OCI-LY1 (cell line): ENCODE measurements around the gene CSMD2.

Experiments
- H2AFZ ChIP-seq: fragments of 200-600 bp; sonication (generic), shearing (Covaris generic); 2 replicates; pipeline ENCODE4 v1.6.0; 2014; ENCODE audit warnings: antibody characterized with exemption, mild to moderate bottlenecking, low read length
- H3F3A ChIP-seq: fragments of 200-600 bp; sonication (generic), shearing (Covaris generic); 2 replicates; pipeline ENCODE4 v1.6.0; 2014; ENCODE audit warnings: mild to moderate bottlenecking, antibody characterized with exemption, low read length, moderate library complexity; ENCODE audit not compliant: insufficient read depth
- H3K27ac ChIP-seq: fragments of 200-600 bp; sonication (generic); 2 replicates; pipeline ENCODE4 v1.5.1; 2014; ENCODE audit warnings: low read length, mixed run types, mild to moderate bottlenecking, low read depth; ENCODE audit not compliant: poor library complexity, severe bottlenecking
- H3K27me3 ChIP-seq: fragments of 200-600 bp; sonication (generic); 2 replicates; pipeline ENCODE4 v1.6.0; 2014; ENCODE audit warnings: antibody characterized with exemption, mild to moderate bottlenecking, low read length, moderate library complexity; ENCODE audit not compliant: insufficient read depth
- H3K36me3 ChIP-seq: fragments of 200-600 bp; sonication (generic); 2 replicates; pipeline ENCODE4 v1.6.1; 2014; ENCODE audit warnings: mild to moderate bottlenecking, antibody characterized with exemption, low read length, moderate library complexity, mixed read lengths; ENCODE audit not compliant: insufficient read depth
- H3K4me1 ChIP-seq: fragments of 200-600 bp; sonication (generic); 2 replicates; pipeline ENCODE4 v1.5.1; 2014; ENCODE audit warnings: mild to moderate bottlenecking, low read length, moderate library complexity; ENCODE audit not compliant: insufficient read depth, severe bottlenecking
- H3K4me2 ChIP-seq: fragments of 200-600 bp; sonication (generic), shearing (Covaris generic); 2 replicates; pipeline ENCODE4 v1.6.1; 2014; ENCODE audit warnings: low read length
- H3K4me3 ChIP-seq: fragments of 200-600 bp; sonication (generic); 2 replicates; pipeline ENCODE4 v1.5.1; 2014; ENCODE audit warnings: low read length, low read depth, mild to moderate bottlenecking, mixed read lengths; ENCODE audit not compliant: poor library complexity, severe bottlenecking
- H3K79me2 ChIP-seq: fragments of 200-600 bp; shearing (Covaris generic); 2 replicates; pipeline ENCODE4 v1.6.1; 2016; ENCODE audit warnings: mixed run types, low read length, mixed read lengths; ENCODE audit not compliant: insufficient read depth
- H3K9ac ChIP-seq: fragments of 200-600 bp; sonication (generic), shearing (Covaris generic); 2 replicates; pipeline ENCODE4 v1.6.1; 2014; ENCODE audit warnings: mild to moderate bottlenecking, low read length, mixed read lengths
- H3K9me2 ChIP-seq: fragments of 200-600 bp; sonication (generic), shearing (Covaris generic); 2 replicates; pipeline ENCODE4 v1.6.1; 2014; ENCODE audit warnings: low read depth, mild to moderate bottlenecking, low read length, mixed read lengths
- H3K9me3 ChIP-seq: fragments of 200-600 bp; shearing (Covaris generic); 2 replicates; pipeline ENCODE4 v1.6.1; 2014; ENCODE audit warnings: low read length, mixed read lengths
- H4K20me1 ChIP-seq: fragments of 200-600 bp; sonication (generic), shearing (Covaris generic); 2 replicates; pipeline ENCODE4 v1.6.0; 2016; ENCODE audit warnings: mild to moderate bottlenecking, low read length; ENCODE audit not compliant: insufficient read depth
- EZH2 ChIP-seq: fragments of 200-600 bp; sonication (generic), shearing (Covaris generic); IDR thresholded peaks from 2 replicates; pipeline ENCODE4 v1.8.0; 2017; ENCODE audit warnings: borderline replicate concordance, mixed run types, mild to moderate bottlenecking, antibody characterized with exemption, low read length, moderate library complexity, mixed read lengths
- TF ChIP-seq, protein P1 (sequence below): fragments of 200-600 bp; sonication (generic), shearing (Covaris generic); IDR thresholded peaks from 2 replicates; pipeline ENCODE4 v1.5.1; 2017; ENCODE audit warnings: mild to moderate bottlenecking, antibody characterized with exemption, low read length, moderate library complexity, mixed read lengths

CSMD2 gene

GRCh38 chr1:33797849-33798248 lies 367.2 kb downstream of the CSMD2 start:
- H2AFZ ChIP-seq: no peak overlapping the region
- H3K4me2 ChIP-seq: no peak overlapping the region
- H3K4me3 ChIP-seq: no peak overlapping the region
- no peaks in the 10 kb centered on the region for H3F3A ChIP-seq
- no peaks in the 10 kb centered on the region for H3K36me3 ChIP-seq
- no peaks in the 10 kb centered on the region for H4K20me1 ChIP-seq
- H3K9me3 ChIP-seq: no peaks in the 10 kb centered on the region
- no peak overlapping the region for H3K27ac ChIP-seq
- TF ChIP-seq, protein P1, sequence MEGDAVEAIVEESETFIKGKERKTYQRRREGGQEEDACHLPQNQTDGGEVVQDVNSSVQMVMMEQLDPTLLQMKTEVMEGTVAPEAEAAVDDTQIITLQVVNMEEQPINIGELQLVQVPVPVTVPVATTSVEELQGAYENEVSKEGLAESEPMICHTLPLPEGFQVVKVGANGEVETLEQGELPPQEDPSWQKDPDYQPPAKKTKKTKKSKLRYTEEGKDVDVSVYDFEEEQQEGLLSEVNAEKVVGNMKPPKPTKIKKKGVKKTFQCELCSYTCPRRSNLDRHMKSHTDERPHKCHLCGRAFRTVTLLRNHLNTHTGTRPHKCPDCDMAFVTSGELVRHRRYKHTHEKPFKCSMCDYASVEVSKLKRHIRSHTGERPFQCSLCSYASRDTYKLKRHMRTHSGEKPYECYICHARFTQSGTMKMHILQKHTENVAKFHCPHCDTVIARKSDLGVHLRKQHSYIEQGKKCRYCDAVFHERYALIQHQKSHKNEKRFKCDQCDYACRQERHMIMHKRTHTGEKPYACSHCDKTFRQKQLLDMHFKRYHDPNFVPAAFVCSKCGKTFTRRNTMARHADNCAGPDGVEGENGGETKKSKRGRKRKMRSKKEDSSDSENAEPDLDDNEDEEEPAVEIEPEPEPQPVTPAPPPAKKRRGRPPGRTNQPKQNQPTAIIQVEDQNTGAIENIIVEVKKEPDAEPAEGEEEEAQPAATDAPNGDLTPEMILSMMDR: no peak
- TF ChIP-seq EZH2: no peak
- no peaks in the 10 kb centered on the region for H3K27me3 ChIP-seq
- H3K9ac ChIP-seq: no peak overlapping the region
- no peaks in the 10 kb centered on the region for H3K4me1 ChIP-seq
- no peaks in the 10 kb centered on the region for H3K9me2 ChIP-seq
- no peaks in the 10 kb centered on the region for H3K79me2 ChIP-seq

- no peak overlapping the region for H3K9ac ChIP-seq
- H3K9me2 ChIP-seq: no peaks in the 10 kb centered on the region
- no peaks in the 10 kb centered on the region for H3K4me1 ChIP-seq
- H2AFZ ChIP-seq: no peak overlapping the region
- no peak overlapping the region for H3K4me3 ChIP-seq
- H3K79me2 ChIP-seq: no peaks in the 10 kb centered on the region
- no peaks in the 10 kb centered on the region for H3K27me3 ChIP-seq
- no peaks in the 10 kb centered on the region for H3K9me3 ChIP-seq
- H3K27ac ChIP-seq: no peak overlapping the region
- H3K36me3 ChIP-seq: no peaks in the 10 kb centered on the region
- H4K20me1 ChIP-seq: no peaks in the 10 kb centered on the region
- H3F3A ChIP-seq: no peaks in the 10 kb centered on the region
- H3K4me2 ChIP-seq: no peak overlapping the region
- TF ChIP-seq EZH2: no peak
- TF ChIP-seq, protein P1: no peak
Observed at GRCh38 chr1:33792651-33793050, 372.4 kb downstream of the CSMD2 start.

DNA sequence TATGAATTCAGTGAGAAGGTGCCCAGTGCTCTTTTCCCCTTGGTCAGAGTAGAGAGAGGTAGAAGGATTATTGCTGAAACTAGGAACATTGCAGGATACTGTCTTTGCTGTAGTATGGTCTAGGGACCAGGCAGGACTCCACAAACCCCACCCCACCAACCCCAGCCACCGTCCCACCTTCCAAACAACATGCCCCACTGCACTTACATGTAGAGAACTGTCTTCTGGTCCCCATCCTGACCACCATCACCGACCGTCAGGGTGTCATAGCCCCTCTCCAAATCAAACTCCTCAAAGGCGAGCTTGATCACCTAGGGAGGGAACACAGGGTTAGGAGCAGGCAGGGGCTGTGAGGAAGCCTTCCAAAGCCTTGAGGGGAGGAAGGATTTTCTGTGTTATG lies 372.8 kb downstream of the CSMD2 start:
- no peak overlapping the region for H3K4me3 ChIP-seq
- H3K9ac ChIP-seq: no peak overlapping the region
- H3K36me3 ChIP-seq: no peaks in the 10 kb centered on the region
- no peaks in the 10 kb centered on the region for H3K4me1 ChIP-seq
- no peaks in the 10 kb centered on the region for H3F3A ChIP-seq
- H3K9me3 ChIP-seq: no peaks in the 10 kb centered on the region
- no peak overlapping the region for H3K27ac ChIP-seq
- no peaks in the 10 kb centered on the region for H3K79me2 ChIP-seq
- no peaks in the 10 kb centered on the region for H3K9me2 ChIP-seq
- H4K20me1 ChIP-seq: no peaks in the 10 kb centered on the region
- no peak overlapping the region for H2AFZ ChIP-seq
- no peaks in the 10 kb centered on the region for H3K27me3 ChIP-seq
- no peak overlapping the region for H3K4me2 ChIP-seq
- TF ChIP-seq, protein P1: no peak
- no peak for TF ChIP-seq EZH2
